Brain microvascular endothelial cell (primary cell): ENCODE measurements around the gene ALX3.

ENCODE experiments used
- DNase-seq: peaks from one replicate; pipeline ENCODE4 v3.0.0-alpha.2; 2020
- H3K27ac ChIP-seq: fragments of 250-450 bp; sonication (Bioruptor Pico); 2 replicates; pipeline ENCODE4 v1.5.1; 2020; ENCODE audit warnings: mild to moderate bottlenecking, moderate library complexity
- H3K27me3 ChIP-seq: fragments of 250-450 bp; sonication (Bioruptor Pico); replicated peaks from 2 replicates; pipeline ENCODE4 v1.5.1; 2020; ENCODE audit warnings: mild to moderate bottlenecking
- H3K36me3 ChIP-seq: fragments of 250-450 bp; sonication (Bioruptor Pico); replicated peaks from 2 replicates; pipeline ENCODE4 v1.5.1; 2020; ENCODE audit warnings: mild to moderate bottlenecking
- H3K4me3 ChIP-seq: 2 replicates; pipeline ENCODE4 v1.5.1; 2011; ENCODE audit warnings: low read depth, mild to moderate bottlenecking, control low read depth, low read length, moderate library complexity
- CTCF ChIP-seq: IDR thresholded peaks from 2 replicates; pipeline ENCODE4 v1.5.1; 2011; ENCODE audit warnings: low read depth, mild to moderate bottlenecking, moderate library complexity, low read length, control low read depth, inconsistent platforms; ENCODE audit errors: missing control alignments
- in situ Hi-C: cut with HindIII; loops from 2 replicates; pipeline ENCODE4 v1.10.0; 2017; ENCODE audit warnings: low sequenced_read_pairs, low pct_ligation_motif_present

ALX3 gene

DNA sequence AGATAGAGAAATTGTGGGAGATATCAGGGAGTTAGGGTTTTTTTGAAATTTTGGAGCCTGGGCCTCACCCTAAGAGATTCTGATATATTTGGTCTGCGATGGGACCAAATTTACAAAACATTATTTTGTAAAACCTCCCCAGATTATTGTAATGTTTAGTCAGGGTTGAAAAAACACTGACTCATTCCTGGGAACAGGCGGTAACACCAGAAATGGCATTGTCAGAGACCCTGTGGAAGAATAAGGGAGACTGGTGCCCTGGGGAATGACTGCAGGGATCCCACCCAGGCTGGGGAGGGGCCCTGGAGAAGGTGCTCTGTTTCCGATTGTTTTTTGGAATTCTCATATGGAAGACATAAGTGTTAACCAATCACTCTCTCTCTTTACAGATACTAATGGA lies 49.2 kb downstream of the ALX3 start:
- no peaks in the 10 kb centered on the region for H3K27me3 ChIP-seq
- in situ Hi-C loops, result no loop called here

GRCh38 chr1:110019770-110020169 lies 50.7 kb downstream of the ALX3 start:
- Histone ChIP-seq H3K27me3 (no peaks in the 10 kb centered on the region), H3K27ac (no peak overlapping the region), H3K4me3 (no peak overlapping the region), H3K36me3 (peaks cover 82% of the 10 kb centered on the region)
- no peak for DNase-seq
- in situ Hi-C loops, result no loop called here
- no peak for TF ChIP-seq CTCF

More for the DNA sequence above, 49.2 kb downstream of the ALX3 start:
- Histone ChIP-seq H3K4me3 (no peak overlapping the region), H3K27ac (no peak overlapping the region), H3K36me3 (peaks cover 73% of the 10 kb centered on the region)
- DNase-seq, result peak; percentile 24
- TF ChIP-seq CTCF, result no peak

GRCh38 chr1:110018396-110018795 lies 52.1 kb downstream of the ALX3 start:
- TF ChIP-seq CTCF, result no peak
- peaks cover 80% of the 10 kb centered on the region for H3K36me3 ChIP-seq
- H3K4me3 ChIP-seq, result no peak overlapping the region
- no peak for DNase-seq
- H3K27ac ChIP-seq, result no peak overlapping the region
- in situ Hi-C loops, result no loop called here
- no peaks in the 10 kb centered on the region for H3K27me3 ChIP-seq

GRCh38 chr1:110017792-110018191 lies 52.7 kb downstream of the ALX3 start:
- no peak for TF ChIP-seq CTCF

GRCh38 chr1:110012100-110012780 lies 58.2 kb downstream of the ALX3 start:
- TF ChIP-seq CTCF, result no peak
- no peak for DNase-seq
- peaks cover 61% of the 10 kb centered on the region for H3K36me3 ChIP-seq
- in situ Hi-C loops, result no loop called here
- no peak overlapping the region for H3K27ac ChIP-seq
- H3K4me3 ChIP-seq, result no peak overlapping the region
- no peaks in the 10 kb centered on the region for H3K27me3 ChIP-seq

More at GRCh38 chr1:110017792-110018191, 52.7 kb downstream of the ALX3 start:
- H3K36me3 ChIP-seq, result peaks cover 74% of the 10 kb centered on the region
- H3K27ac ChIP-seq, result no peak overlapping the region
- no peak for DNase-seq
- in situ Hi-C loops, result no loop called here
- H3K27me3 ChIP-seq, result no peaks in the 10 kb centered on the region
- no peak overlapping the region for H3K4me3 ChIP-seq

DNA sequence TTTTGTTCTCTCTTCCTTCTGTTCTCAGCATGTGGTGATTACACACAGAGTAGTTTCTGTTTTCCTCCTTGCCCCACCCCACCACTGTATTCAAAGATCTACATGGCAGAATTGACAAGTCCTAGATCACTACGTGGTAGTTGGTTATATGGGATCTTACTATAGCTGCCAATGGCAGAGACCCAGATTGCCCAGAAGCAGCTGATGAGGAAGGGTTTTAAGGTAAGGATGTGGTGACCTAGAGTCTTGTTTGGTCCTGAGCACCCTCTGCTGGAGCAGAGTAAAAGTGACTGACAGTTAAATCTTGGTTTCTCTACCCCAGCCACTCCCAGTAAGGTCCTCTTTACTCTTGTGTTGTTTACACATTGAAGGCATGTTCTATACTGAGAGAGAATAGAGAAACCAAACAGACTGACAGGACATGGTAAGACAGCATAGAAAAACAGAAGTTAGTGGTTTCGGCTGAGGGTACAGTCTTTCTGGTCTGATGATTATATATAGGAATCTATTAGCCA lies 58.9 kb downstream of the ALX3 start:
- Histone ChIP-seq H3K27ac (no peak overlapping the region), H3K36me3 (peaks cover 56% of the 10 kb centered on the region), H3K27me3 (no peaks in the 10 kb centered on the region), H3K4me3 (no peak overlapping the region)
- peak; percentile 48 for DNase-seq
- in situ Hi-C loops, result no loop called here
- TF ChIP-seq CTCF, result peak; percentile 75
